KG1 (cell line): Measurements from ENCODE around the gene C11orf68.
"Not testable (repeated sequence)": the region's sequence is repeated elsewhere in the genome, so short reads cannot be mapped to it uniquely, and the experiment has no call there.

Source experiments
- DNase-seq: peaks from one replicate; lab custom pipeline; 2025; lab: John Stamatoyannopoulos, UW

C11orf68 gene

DNA sequence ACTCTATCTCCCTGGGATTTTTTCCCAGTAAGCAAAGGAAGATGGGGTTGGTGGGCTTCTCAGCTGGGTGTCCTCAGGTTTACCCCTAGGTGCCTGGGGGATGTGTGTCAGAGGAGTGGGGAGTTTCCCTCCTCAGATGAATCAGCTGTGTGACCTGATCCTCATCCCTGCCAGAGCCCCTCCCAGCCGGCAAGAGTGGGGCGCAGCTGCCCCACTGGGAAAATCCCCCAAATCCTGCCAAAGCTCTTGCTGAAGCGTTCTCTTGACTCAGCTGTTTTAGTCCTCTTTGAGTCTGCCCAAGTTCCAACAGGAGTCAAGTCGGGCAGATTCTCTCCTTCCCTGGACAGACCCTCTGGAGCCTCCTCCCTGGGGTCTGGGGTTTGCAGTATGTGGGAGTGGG, 6.0 kb downstream of the C11orf68 start:
- no peak for DNase-seq

DNA sequence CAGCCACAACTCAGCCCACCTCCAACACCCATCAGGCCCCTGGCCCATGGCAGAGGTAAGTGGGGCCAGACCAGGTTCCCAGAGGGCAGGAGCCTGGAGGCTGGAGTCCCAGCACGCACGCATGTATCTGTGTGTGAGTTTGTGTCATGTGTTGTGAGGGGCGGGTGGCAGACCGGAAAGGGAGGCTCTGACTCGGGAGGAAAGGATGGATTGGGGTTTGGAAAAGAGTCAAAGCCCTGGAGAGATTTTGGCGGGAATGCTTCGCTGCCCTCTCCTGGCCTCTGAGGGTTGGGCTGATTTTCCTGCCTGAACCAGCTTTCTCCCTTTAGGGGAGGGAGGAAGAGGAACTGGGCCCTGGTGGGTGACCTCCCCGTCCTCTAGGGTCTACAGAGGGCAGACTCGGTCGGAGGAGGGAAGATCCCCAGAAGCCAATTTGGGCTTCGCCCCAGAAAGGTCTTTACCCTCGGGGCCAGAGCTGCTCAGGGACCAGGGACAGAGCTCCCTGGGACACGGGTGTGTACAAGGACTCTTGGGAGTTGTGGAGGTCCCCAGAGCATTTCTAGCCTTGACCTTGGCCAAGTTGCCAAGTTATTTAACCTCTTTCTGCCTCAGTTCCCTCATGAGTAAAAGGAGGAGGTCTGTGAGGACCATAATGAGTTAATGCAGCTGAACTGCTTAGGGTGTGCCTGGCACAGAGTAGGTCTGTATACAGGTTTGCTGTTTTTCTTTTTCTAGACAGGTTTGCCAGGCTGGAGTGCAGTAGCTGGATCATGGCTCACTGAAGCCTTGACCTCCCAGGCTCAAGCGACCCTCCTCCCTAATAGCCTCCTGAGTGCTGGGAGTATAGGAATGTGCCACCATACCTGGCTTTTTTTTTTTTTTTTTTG, 6.9 kb downstream of the C11orf68 start:
- DNase-seq = no peak

GRCh38 chr11:65907878-65908277, 11.0 kb downstream of the C11orf68 start:
- no peak for DNase-seq

DNA sequence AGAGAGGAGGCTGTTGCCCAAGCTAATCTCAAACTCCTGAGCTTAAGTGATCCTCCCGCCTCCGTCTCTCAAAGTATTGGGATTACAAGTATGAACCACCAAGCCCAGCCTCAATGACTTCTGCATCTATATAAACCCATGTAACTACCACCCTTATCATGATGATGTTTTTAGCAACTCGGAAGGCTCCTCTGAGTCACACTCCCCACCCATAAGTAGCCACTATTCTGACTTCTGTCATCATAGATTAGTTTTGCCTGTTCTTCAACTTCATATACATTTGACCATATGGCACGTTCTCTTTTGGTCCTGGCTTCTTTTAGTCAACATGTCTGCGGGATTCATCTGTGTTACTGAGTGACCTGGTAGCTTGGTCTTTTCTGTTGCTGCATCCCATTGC, 12.3 kb downstream of the C11orf68 start:
- DNase-seq = no peak

GRCh38 chr11:65903715-65904114, 15.1 kb downstream of the C11orf68 start:
- no peak for DNase-seq

DNA sequence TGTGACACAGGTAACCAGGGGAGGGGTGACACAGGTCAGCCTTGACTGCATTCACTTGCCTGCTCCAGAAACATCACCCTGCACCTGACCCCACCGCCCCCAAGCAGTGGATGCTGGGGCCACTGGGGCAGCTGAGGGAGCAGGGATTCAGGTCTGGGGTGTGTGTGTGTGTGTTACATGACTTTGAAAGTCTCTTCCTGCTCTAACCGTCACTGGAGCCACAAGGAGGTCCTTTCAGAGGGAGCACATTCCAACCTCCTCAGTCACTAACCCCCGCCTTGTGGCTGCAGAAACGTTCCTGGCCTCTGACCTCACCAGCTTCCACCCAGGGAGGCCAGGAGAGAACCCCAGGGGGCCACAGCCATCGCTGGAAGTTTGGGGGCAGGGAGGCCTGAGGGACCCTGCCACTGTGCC, 15.8 kb downstream of the C11orf68 start:
- DNase-seq = no peak

GRCh38 chr11:65900899-65901180, 18.0 kb downstream of the C11orf68 start:
- DNase-seq = no peak

- no peak for DNase-seq
These were observed 18.6 kb downstream of the C11orf68 start, which contains the start of gene FOSL1 for GRCh38 chr11:65900125-65900898. TSS of gene FOSL1 (minus strand) at chr11:65900388. CDS start at chr11:65900339, 49 bp downstream.

GRCh38 chr11:65899356-65900124, 19.3 kb downstream of the C11orf68 start:
- no peak for DNase-seq

- DNase-seq = no peak
These were observed 20.1 kb downstream of the C11orf68 start for GRCh38 chr11:65898656-65899355.

GRCh38 chr11:65897020-65897471, 21.8 kb downstream of the C11orf68 start:
- no peak for DNase-seq

- no peak for DNase-seq
These were observed 22.5 kb downstream of the C11orf68 start for GRCh38 chr11:65896034-65896999.

- no peak for DNase-seq
These were observed 23.3 kb downstream of the C11orf68 start for GRCh38 chr11:65895482-65895981.

- peak; percentile 78 for DNase-seq
These were observed 24.7 kb downstream of the C11orf68 start for GRCh38 chr11:65894034-65894591.

DNA sequence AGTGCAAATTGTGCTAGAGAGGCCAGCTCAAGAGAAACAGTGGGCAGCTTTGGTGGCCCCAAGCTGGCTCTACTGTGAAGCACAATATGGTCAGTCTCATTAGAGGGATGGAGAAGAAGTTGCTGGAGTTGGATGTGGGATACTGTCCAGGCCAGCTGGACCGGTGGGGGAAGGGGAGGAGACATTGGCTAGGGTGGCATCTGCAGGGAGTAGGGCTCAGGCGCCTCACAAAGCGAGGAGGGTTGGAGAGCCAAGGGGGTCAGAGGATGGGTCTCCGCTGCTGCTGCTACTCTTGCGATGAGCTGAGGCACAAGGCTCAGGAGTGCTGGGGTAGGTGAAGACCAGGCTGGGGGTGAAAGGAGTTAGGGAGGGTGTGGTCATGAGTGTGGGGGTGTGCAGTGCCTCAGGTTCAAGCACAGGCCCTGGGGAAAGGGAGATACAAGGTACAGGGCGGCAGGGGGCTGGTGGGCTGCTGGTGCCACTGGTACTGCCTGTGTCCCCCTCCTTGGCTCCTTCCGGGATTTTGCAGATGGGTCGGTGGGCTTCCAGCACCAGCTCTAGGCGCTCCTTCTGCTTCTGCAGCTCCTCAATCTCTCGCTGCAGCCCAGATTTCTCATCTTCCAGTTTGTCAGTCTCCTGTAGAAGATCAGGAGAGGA, 26.1 kb downstream of the C11orf68 start:
- no peak for DNase-seq

DNA sequence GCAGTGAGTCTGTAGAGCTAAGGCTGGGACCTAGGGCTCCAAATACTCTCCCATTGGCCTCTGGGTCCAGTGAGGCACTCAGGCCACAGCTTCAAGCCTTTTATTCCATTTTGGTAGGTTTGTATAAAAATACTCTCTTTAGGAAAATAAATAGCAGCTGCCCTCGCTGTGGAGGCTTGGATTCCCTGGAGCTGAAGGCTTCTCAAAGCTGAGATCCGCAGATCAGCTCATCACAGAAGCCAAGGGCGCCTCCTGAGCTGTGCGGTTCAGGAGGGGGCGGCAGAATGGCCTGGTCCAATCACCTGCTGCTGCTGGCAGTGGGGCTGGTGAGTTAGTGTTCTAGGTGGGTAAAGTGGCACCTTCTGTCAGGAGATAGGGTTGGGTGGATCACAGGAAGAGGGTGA, 26.7 kb downstream of the C11orf68 start:
- DNase-seq = not testable (repeated sequence)

DNA sequence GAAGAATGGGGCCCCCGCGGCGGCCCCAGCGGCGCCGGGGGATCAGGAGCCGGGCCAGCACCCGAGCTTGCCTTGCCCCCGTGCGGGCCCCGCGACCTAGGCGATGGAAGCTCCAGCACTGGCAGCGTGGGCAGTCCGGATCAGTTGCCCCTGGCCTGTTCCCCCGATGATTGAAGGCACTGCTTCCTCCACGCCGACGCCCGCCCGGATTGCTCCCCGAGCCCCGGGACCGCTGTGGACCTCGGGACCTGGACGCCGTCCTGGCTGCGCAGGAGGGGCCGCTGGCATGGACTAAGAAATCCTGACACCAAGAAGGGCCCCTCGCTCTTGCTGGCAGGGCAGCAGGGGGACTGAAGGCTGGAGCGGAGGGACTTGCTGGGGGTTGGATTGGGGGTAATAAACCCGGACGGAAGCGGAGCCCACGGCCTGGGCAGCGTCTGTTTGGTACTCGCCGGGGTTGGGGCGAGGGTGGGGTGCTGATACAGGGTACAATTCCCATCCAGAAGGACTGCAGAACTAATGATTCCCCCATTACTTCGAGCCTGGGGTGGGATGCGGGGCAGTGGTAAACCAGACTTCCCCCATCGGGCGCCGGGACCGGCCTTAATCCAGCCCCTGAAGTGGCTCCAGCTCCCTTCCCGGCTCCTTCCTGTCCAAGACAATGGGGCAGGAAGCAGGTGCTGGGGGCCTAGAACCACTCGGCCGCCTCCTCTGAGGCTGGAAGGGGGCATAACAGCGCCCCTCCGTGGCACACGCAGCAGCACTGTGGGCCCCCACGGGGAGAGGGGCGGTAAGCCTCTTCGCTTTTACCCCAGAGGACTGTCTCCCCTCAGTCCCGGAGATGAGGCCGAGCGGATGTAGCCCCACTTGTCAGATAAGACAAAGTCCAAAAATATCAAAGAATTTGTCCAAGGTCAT, 27.4 kb downstream of the C11orf68 start:
- DNase-seq = no peak
